ENCODE results near the gene C10orf143.
"Not testable (repeated sequence)": the region's sequence is repeated elsewhere in the genome, so short reads cannot be mapped to it uniquely, and the experiment has no call there.

The C10orf143 gene

GRCh38 chr10:130128062-130128781 is 17.6 kb upstream of the C10orf143 start:
- Mint-ChIP-seq H3K27ac (no peak overlapping the region), H3K9me3 (no peaks in the 10 kb centered on the region), H3K4me1 (ENCODE audit: low read depth) (peaks cover 7% of the 10 kb centered on the region), H3K27me3 (ENCODE audit: low read depth) (peaks cover 55% of the 10 kb centered on the region), H3K36me3 (ENCODE audit: low read depth) (no peaks in the 10 kb centered on the region), H3K4me3 (no peak overlapping the region)

GRCh38 chr10:130127364-130128061 is 16.9 kb upstream of the C10orf143 start:
- H3K27ac Mint-ChIP-seq: no peak overlapping the region
- H3K27me3 Mint-ChIP-seq (ENCODE audit: low read depth): peaks cover 55% of the 10 kb centered on the region
- H3K4me3 Mint-ChIP-seq: no peak overlapping the region
- H3K9me3 Mint-ChIP-seq: no peaks in the 10 kb centered on the region
- H3K4me1 Mint-ChIP-seq (ENCODE audit: low read depth): peaks cover 7% of the 10 kb centered on the region
- no peaks in the 10 kb centered on the region for H3K36me3 Mint-ChIP-seq (ENCODE audit: low read depth)

- peaks cover 10% of the 10 kb centered on the region for H3K9me3 Mint-ChIP-seq
- H3K4me1 Mint-ChIP-seq (ENCODE audit: low read depth): no peaks in the 10 kb centered on the region
- peaks cover 19% of the 10 kb centered on the region for H3K27me3 Mint-ChIP-seq (ENCODE audit: low read depth)
- no peak overlapping the region for H3K27ac Mint-ChIP-seq
- no peaks in the 10 kb centered on the region for H3K36me3 Mint-ChIP-seq (ENCODE audit: low read depth)
- H3K4me3 Mint-ChIP-seq: no peak overlapping the region
These were observed 11.0 kb upstream of the C10orf143 start for GRCh38 chr10:130121486-130122079.

GRCh38 chr10:130117535-130117934 is 6.9 kb upstream of the C10orf143 start:
- H3K36me3 Mint-ChIP-seq (ENCODE audit: low read depth); H3K27ac Mint-ChIP-seq; H3K4me3 Mint-ChIP-seq; H3K4me1 Mint-ChIP-seq (ENCODE audit: low read depth); H3K9me3 Mint-ChIP-seq; H3K27me3 Mint-ChIP-seq (ENCODE audit: low read depth): not testable (repeated sequence)

DNA sequence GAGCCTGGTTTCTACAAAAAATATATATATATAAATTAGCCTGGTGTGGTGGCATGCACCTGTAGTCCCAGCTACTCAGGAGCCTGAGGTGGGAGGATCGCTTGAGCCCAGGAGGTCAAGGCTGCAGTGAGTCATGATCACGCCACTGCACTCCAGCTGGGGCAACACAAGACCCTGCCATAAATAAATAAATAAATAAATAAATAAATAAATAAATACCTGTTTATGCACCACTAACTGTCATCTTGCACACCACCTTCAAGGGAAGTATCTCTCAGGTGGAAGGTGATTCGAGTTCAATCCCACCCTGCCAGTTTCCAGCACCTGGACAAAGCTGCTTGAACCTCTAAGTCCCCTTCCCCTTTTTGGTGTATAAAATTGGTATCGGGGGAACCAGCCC is 6.3 kb upstream of the C10orf143 start:
- H3K9me3 Mint-ChIP-seq; H3K27ac Mint-ChIP-seq; H3K27me3 Mint-ChIP-seq (ENCODE audit: low read depth); H3K4me3 Mint-ChIP-seq; H3K4me1 Mint-ChIP-seq (ENCODE audit: low read depth); H3K36me3 Mint-ChIP-seq (ENCODE audit: low read depth): not testable (repeated sequence)

- Mint-ChIP-seq H3K27me3 (ENCODE audit: low read depth) (no peaks in the 10 kb centered on the region), H3K9me3 (peaks cover 7% of the 10 kb centered on the region), H3K36me3 (ENCODE audit: low read depth) (peaks cover 8% of the 10 kb centered on the region), H3K4me3 (no peak overlapping the region), H3K27ac (no peak overlapping the region), H3K4me1 (ENCODE audit: low read depth) (peaks cover 33% of the 10 kb centered on the region)
These were observed 2.2 kb upstream of the C10orf143 start for GRCh38 chr10:130112821-130113220.

GRCh38 chr10:130111852-130112180 is 1.2 kb upstream of the C10orf143 start:
- Mint-ChIP-seq H3K4me1 (ENCODE audit: low read depth) (peaks cover 39% of the 10 kb centered on the region), H3K4me3 (peak overlapping the region; percentile 92), H3K27ac (peak overlapping the region; percentile 96), H3K9me3 (no peaks in the 10 kb centered on the region), H3K27me3 (ENCODE audit: low read depth) (no peaks in the 10 kb centered on the region), H3K36me3 (ENCODE audit: low read depth) (peaks cover 8% of the 10 kb centered on the region)

DNA sequence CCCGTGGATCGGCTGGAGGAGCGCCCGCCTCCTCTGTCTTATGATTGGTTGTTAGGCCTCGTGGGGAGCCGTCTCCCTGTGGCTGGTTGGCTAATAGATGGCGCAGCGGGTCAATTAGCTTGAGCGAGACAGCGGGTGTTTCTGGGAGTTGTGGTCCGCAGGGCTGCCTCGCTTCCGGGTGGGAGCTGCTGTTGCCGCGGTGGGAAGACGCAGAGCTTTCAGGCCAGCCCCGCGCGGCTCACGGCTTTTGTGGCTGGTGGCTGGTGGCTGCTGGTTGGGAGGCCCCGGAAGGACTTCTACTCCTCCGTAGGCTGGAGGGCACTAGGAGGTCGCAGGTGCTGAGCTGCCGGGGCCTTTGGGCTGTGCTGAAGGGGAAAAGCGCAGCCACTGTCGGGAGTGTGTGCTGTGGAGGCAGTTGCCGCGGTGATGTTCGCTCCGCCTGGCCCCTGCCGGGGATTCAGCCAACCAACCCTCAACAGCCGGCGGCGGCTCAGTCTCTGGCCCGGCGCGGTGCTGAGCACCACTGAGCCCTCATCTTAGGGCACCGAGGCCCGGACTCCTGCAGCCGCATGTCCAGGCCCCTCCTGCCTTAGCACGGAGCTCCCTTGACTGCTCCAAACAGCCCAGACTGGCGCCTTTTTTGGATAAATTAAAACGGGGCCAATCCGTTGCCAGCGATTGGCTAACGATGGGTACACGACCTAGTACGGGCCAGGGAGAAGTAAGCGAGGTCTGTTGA is 652 bp upstream of the C10orf143 start:
- H3K4me3 Mint-ChIP-seq: peak overlapping the region; percentile 92

DNA sequence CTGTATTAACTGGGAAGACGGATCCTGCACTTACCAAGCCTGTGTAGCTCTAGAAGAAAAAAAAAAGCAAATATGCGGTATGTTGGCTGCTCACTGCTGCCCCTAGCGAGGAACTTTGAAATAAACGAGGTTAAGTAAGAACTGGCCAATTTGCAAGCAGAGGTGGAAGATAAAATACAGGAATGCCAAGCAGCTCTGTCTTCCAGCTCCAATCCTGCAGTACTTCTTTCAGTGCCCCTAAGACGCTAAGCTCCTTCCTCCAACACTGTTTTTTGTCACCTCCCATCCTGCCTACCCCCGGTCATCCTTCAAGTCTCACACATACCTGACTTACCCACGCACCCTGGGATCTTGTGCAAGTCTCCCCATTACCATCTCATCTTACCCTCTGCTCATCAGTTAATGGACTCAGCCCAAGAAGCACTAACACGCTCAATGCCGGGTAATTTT is 809 bp downstream of the C10orf143 start:
- H3K27ac Mint-ChIP-seq: peak overlapping the region; percentile 96
- H3K4me1 Mint-ChIP-seq (ENCODE audit: low read depth): peaks cover 43% of the 10 kb centered on the region
- no peaks in the 10 kb centered on the region for H3K9me3 Mint-ChIP-seq
- peaks cover 8% of the 10 kb centered on the region for H3K36me3 Mint-ChIP-seq (ENCODE audit: low read depth)
- H3K4me3 Mint-ChIP-seq: peak overlapping the region; percentile 92
- no peaks in the 10 kb centered on the region for H3K27me3 Mint-ChIP-seq (ENCODE audit: low read depth)

More for the DNA sequence above, 652 bp upstream of the C10orf143 start:
- Mint-ChIP-seq H3K9me3 (no peaks in the 10 kb centered on the region), H3K36me3 (ENCODE audit: low read depth) (peaks cover 8% of the 10 kb centered on the region), H3K27me3 (ENCODE audit: low read depth) (no peaks in the 10 kb centered on the region), H3K4me1 (ENCODE audit: low read depth) (peaks cover 43% of the 10 kb centered on the region), H3K27ac (peak overlapping the region; percentile 96)

- Mint-ChIP-seq H3K27me3 (ENCODE audit: low read depth) (no peaks in the 10 kb centered on the region), H3K9me3 (no peaks in the 10 kb centered on the region), H3K27ac (peak overlapping the region; percentile 56), H3K36me3 (ENCODE audit: low read depth) (peaks cover 8% of the 10 kb centered on the region), H3K4me1 (ENCODE audit: low read depth) (peaks cover 43% of the 10 kb centered on the region), H3K4me3 (peak overlapping the region; percentile 70)
These were observed 1.6 kb downstream of the C10orf143 start for GRCh38 chr10:130108934-130109604.

- H3K36me3 Mint-ChIP-seq (ENCODE audit: low read depth); H3K9me3 Mint-ChIP-seq; H3K27me3 Mint-ChIP-seq (ENCODE audit: low read depth): not testable (repeated sequence)
- Mint-ChIP-seq H3K4me3 (peak overlapping the region; percentile 32), H3K4me1 (ENCODE audit: low read depth) (peaks cover 41% of the 10 kb centered on the region), H3K27ac (peak overlapping the region; percentile 39)
These were observed 2.5 kb downstream of the C10orf143 start for GRCh38 chr10:130108146-130108545.

GRCh38 chr10:130105724-130106123 is 4.9 kb downstream of the C10orf143 start:
- H3K9me3 Mint-ChIP-seq: no peaks in the 10 kb centered on the region
- peaks cover 28% of the 10 kb centered on the region for H3K4me1 Mint-ChIP-seq (ENCODE audit: low read depth)
- no peak overlapping the region for H3K4me3 Mint-ChIP-seq
- no peaks in the 10 kb centered on the region for H3K27me3 Mint-ChIP-seq (ENCODE audit: low read depth)
- peaks cover 2% of the 10 kb centered on the region for H3K36me3 Mint-ChIP-seq (ENCODE audit: low read depth)
- H3K27ac Mint-ChIP-seq: no peak overlapping the region

DNA sequence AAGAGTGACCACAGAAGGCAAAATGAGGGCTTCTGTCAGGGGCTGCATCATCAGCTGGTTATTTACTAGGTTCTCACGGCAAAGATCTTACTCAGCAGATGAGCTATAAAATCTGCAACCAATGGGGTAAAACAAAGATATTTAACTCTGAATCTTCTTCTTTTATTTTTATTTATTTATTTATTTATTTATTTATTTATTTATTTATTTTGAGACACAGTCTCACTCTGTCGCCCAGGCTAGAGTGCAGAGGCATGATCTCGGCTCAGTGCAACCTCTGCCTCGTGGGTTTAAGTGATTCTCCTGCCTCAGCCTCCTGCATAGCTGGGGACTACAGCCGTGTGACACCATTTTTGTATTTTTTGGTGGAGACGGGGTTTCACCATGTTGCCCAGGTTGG is 11.3 kb downstream of the C10orf143 start:
- no peaks in the 10 kb centered on the region for H3K4me1 Mint-ChIP-seq (ENCODE audit: low read depth)
- no peaks in the 10 kb centered on the region for H3K36me3 Mint-ChIP-seq (ENCODE audit: low read depth)
- no peak overlapping the region for H3K4me3 Mint-ChIP-seq
- no peaks in the 10 kb centered on the region for H3K27me3 Mint-ChIP-seq (ENCODE audit: low read depth)
- H3K9me3 Mint-ChIP-seq: no peaks in the 10 kb centered on the region
- no peak overlapping the region for H3K27ac Mint-ChIP-seq

DNA sequence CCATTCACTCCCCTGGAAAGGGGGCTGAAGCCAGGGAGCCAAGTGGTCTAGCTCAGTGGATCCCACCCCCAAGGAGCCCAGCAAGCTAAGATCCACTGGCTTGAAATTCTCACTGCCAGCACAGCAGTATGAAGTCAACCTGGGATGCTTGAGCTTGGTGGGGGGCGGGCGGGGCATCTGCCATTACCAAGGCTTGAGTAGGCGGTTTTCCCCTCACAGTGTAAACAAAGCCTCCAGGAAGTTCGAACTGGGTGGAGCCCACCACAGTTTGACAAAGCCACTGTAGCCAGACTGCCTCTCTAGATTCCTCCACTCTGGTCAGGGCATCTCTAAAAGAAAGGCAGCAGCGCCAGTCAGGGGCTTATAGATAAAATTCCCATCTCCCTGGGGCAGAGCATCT is 20.1 kb downstream of the C10orf143 start:
- H3K9me3 Mint-ChIP-seq: peaks cover 21% of the 10 kb centered on the region
- H3K4me3 Mint-ChIP-seq; H3K27me3 Mint-ChIP-seq (ENCODE audit: low read depth); H3K36me3 Mint-ChIP-seq (ENCODE audit: low read depth); H3K27ac Mint-ChIP-seq; H3K4me1 Mint-ChIP-seq (ENCODE audit: low read depth): not testable (repeated sequence)

All from T-helper 1 cell treated with Interleukin-12 subunit alpha and Interleukin-12 subunit beta and Interleukin-4 antibody, amounts not matched to agents 30 μg/mL and 1 μg/mL, for 36 hours (primary cell).